ENCODE measurements around the gene NRIP2. TPM values are rescaled to one million over a fixed set of nuclear protein-coding genes. Genes with fewer than 3 reads are reported as not detected.

The NRIP2 gene
- total RNA-seq, 4 donors from 2014 or later = 0.38 to 1.6 TPM; not detected in 2

GRCh38 chr12:2826036-2826435 lies 8.8 kb downstream of the NRIP2 start:
- 87 to 92% methylated on average over 2 to 3 of the region's 3 CpGs for WGBS, 2 donors
- Histone ChIP-seq H3K27ac (no peak overlapping the region), H3K4me3 (no peak overlapping the region), H3K27me3 (no peaks in the 10 kb centered on the region), H3K9me3 (no peaks in the 10 kb centered on the region), H3K36me3 (peaks cover 33 to 100% (median 36%) of the 10 kb centered on the region in 3 donors), H3K4me1 (no peaks in the 10 kb centered on the region)
- TF ChIP-seq POLR2A (IDR thresholded peaks at IDR 0.05) (no peak), CTCF (IDR thresholded peaks at IDR 0.05) (no peak)
- DNase-seq = no peak
- intact Hi-C loops (cut with DNase I) = no loop called here

- Histone ChIP-seq H3K27ac (no peak overlapping the region), H3K36me3 (peaks cover 34 to 100% (median 43%) of the 10 kb centered on the region in 3 donors), H3K4me1 (no peaks in the 10 kb centered on the region), H3K4me3 (no peak overlapping the region), H3K9me3 (no peaks in the 10 kb centered on the region), H3K27me3 (no peaks in the 10 kb centered on the region)
- intact Hi-C loops (cut with DNase I) = no loop called here
- DNase-seq = no peak
- 78 to 80% methylated on average over 4 of the region's 4 CpGs for WGBS, 2 donors
- no peak for TF ChIP-seq CTCF (IDR thresholded peaks at IDR 0.05)
- TF ChIP-seq POLR2A (IDR thresholded peaks at IDR 0.05) = no peak
These were observed 9.7 kb downstream of the NRIP2 start for GRCh38 chr12:2825132-2825531.

GRCh38 chr12:2824541-2824940 lies 10.3 kb downstream of the NRIP2 start:
- H3K4me3 ChIP-seq = no peak overlapping the region
- 73 to 79% methylated on average over 6 of the region's 6 CpGs for WGBS, 2 donors
- no peaks in the 10 kb centered on the region for H3K27me3 ChIP-seq
- no peak overlapping the region for H3K27ac ChIP-seq
- peaks cover 34 to 100% (median 48%) of the 10 kb centered on the region in 3 donors for H3K36me3 ChIP-seq
- no peak for DNase-seq
- H3K4me1 ChIP-seq = no peaks in the 10 kb centered on the region
- intact Hi-C loops (cut with DNase I) = no loop called here
- no peaks in the 10 kb centered on the region for H3K9me3 ChIP-seq
- TF ChIP-seq CTCF (IDR thresholded peaks at IDR 0.05) = no peak
- no peak for TF ChIP-seq POLR2A (IDR thresholded peaks at IDR 0.05)

- Histone ChIP-seq H3K9me3 (no peaks in the 10 kb centered on the region), H3K4me1 (no peaks in the 10 kb centered on the region), H3K36me3 (peaks cover 38 to 100% (median 48%) of the 10 kb centered on the region in 3 donors), H3K27ac (no peak overlapping the region), H3K4me3 (no peak overlapping the region), H3K27me3 (no peaks in the 10 kb centered on the region)
- WGBS, 2 donors = 82 to 86% methylated on average over 6 to 7 of the region's 7 CpGs
- intact Hi-C loops (cut with DNase I) = no loop called here
- no peak for DNase-seq
- no peak for TF ChIP-seq POLR2A (IDR thresholded peaks at IDR 0.05)
- TF ChIP-seq CTCF (IDR thresholded peaks at IDR 0.05) = no peak
These were observed 11.4 kb downstream of the NRIP2 start for GRCh38 chr12:2823483-2823882.

GRCh38 chr12:2820432-2820831 lies 14.4 kb downstream of the NRIP2 start:
- no peak for DNase-seq
- WGBS, 2 donors = 72 to 94% methylated on average over 2 to 3 of the region's 9 CpGs
- peaks cover 41 to 98% (median 50%) of the 10 kb centered on the region in 3 donors for H3K36me3 ChIP-seq

More at GRCh38 chr12:2820432-2820831, 14.4 kb downstream of the NRIP2 start:
- intact Hi-C loops (cut with DNase I) = no loop called here
- H3K27ac ChIP-seq = no peak overlapping the region
- H3K27me3 ChIP-seq = no peaks in the 10 kb centered on the region
- no peak overlapping the region for H3K4me3 ChIP-seq
- TF ChIP-seq POLR2A (IDR thresholded peaks at IDR 0.05) (no peak), CTCF (IDR thresholded peaks at IDR 0.05) (no peak)
- no peaks in the 10 kb centered on the region for H3K4me1 ChIP-seq
- no peaks in the 10 kb centered on the region for H3K9me3 ChIP-seq

All from esophagus squamous epithelium (tissue), 5 donors.